ACHN (cell line): ENCODE results near the gene PABPN1L.

Source experiments
- DNase-seq: peaks from one replicate; pipeline ENCODE4 v3.0.0-alpha.2; 2015
- in situ Hi-C: cut with HindIII; loops from 2 replicates; pipeline ENCODE4 v1.10.0; 2017; ENCODE audit warnings: low sequenced_read_pairs, low pct_ligation_motif_present, low pct_unique_long_range_greater_than_20kb

PABPN1L gene

DNA sequence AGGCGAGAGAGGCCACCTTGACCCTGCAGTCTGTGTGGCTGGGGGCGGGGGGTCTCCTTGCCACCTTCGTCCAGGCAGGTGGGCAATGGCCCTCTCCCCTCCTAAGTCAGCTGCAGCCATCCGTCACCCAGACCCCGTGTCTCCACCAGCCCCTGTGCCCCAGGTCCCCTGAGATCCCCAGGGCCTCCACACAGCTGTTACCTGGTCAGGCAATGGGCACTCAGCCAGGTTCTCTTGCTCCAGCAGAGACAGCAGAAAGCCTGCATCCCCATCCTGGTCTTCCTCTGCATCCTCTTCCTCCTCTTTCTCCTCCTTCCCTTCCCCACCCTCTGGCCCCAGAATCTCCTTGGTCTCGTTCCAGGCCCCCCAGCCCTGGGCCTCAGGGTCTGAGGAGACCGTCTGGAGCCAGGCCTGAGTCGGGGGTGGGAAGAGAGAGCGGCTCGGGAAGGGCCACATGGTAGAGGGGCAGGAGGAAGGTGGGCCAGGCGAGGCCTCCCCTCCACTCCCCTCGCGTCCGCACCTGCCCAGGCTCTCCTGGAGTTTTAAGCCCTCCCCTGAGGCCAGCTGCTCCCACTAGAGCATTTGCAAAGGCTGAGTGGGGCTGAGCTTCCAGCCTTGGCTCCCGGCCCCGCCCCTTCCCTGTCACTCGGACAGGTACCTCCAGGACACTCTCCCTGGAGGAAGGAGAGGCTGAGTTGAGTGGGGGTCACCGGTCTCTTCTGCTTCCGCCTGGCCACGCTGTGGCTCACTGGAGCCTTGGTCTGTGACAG, at the start of gene PABPN1L:
Gene PABPN1L, minus strand, starts transcription at position 510 of the 770 bp plus-strand sequence. Its CDS starts 54 bp downstream, at position 456.
- no peak for DNase-seq
- in situ Hi-C loops = loop anchor here (25.0 kb wide), 1 partner anchor 104 kb away; no protein-coding TSS in a partner anchor

GRCh38 chr16:88915639-88916327, 49.3 kb upstream of the PABPN1L start:
- in situ Hi-C loops = no loop called here
- no peak for DNase-seq

DNA sequence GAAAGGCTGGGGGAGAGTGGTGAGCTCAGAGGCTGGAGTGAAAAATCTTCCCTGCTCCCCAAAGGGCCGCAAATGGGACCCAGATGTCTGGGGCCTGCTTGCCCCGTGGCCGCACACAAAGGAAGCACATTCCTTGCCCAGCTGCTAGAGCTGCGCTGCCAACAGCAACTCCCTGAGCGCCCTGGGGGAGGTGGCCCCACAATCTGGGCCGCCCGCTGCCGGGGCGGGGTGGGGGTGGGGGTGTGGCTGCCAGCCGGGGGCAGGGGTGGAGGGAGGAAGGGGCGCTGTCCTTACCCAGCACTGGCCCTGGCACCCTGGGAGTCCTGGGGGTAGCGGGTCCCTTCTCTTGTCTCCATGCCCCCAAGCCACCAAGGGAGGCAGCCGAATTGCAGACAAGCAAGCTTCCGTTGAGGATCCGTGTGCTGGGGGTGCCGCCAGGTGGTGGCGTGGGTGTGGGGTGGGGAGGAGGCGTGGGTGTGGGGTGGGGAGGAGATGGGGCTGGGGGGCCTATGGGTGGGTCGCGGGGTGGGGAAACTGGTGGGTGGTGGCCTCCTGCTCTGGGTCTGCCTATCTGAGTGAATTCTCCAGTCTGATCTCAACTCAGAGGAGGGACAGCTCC, 48.4 kb upstream of the PABPN1L start:
- no peak for DNase-seq
- in situ Hi-C loops = no loop called here

DNA sequence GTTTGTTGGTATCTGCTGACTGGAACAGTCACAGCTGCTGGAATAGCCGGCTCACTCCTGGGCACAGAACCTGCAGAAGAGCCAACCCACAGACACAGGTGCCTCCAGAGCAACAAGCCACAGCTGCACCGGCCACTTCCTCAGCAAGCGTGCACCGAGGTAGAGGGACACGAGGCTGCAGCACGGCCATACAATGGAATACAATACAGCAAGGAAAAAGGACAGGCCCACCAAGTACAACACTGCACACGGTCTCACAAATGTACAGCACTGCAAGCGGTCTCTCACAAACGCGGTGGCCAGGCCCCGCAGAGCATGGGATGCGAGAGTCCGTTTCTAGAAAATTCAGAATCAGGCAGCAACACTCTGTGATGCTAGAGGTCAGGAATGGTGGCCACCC, 47.4 kb upstream of the PABPN1L start:
- in situ Hi-C loops = no loop called here

GRCh38 chr16:88913001-88913612, 46.6 kb upstream of the PABPN1L start:
- in situ Hi-C loops = no loop called here

More for the DNA sequence above, 47.4 kb upstream of the PABPN1L start:
- DNase-seq = no peak

DNA sequence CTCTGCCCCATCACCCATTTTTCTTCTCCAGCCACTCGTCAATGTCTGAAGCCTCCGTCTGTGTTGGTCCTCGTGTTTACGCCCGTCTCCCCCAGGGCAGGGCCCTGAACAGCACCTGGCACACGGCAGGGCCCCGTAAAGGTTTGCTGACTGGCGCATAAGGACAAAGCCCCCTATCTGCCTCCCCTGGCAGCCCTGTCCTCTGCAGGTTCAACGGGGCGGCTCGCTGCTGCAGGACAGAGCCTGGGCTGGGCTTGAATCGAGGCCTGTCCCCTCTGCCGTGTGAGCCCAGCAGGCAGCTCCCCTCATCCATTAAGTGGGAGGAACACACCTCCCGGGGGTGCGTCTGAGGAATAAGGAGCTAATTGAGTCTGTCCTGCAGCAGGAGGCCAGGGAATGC, 46.1 kb upstream of the PABPN1L start:
- in situ Hi-C loops = no loop called here

More at GRCh38 chr16:88913001-88913612, 46.6 kb upstream of the PABPN1L start:
- DNase-seq = no peak

GRCh38 chr16:88911946-88912310, 45.5 kb upstream of the PABPN1L start:
- no peak for DNase-seq
- in situ Hi-C loops = no loop called here

More for the DNA sequence above, 46.1 kb upstream of the PABPN1L start:
- DNase-seq = no peak

DNA sequence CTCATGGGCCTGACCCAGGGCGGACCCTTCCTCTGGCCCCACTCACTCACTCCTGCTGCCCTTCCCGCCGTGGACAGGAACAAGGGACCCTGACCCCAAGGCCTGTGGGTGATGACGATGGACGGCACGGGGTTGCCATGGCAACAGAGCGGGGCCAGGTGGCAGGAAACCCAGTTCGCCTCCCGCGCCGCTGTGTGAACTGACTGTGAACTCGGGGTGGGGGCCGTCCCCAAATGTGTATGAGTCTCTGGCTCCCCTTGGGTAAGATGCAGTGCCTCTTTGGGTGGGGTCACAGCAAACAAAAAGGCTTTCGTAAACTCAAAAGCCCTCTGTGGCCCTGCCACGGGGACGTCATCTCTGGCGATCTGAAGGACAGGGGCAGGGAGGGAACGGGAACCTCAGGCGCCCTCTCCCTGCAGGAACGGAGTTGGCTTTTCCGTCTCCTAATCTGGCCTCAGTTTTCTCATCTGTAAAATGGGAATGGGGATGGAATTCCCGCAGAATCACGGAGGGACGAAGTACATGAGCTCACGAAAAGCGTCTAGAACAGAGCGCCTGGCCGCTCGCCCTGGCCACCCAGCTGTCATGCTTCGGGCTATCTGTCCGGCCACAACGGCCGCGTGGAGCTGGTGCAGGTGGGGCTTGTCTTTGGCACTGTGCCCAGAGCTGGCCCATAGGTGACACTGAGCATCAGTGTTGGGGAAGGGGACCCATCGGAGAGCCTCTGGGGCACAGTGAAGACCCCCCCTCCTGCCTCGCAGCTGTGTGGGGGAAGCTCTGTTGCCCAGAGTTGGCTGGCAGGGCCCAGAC, 44.9 kb upstream of the PABPN1L start:
- in situ Hi-C loops = no loop called here
- no peak for DNase-seq

GRCh38 chr16:88910284-88911135, 44.0 kb upstream of the PABPN1L start:
- in situ Hi-C loops = no loop called here
- no peak for DNase-seq

DNA sequence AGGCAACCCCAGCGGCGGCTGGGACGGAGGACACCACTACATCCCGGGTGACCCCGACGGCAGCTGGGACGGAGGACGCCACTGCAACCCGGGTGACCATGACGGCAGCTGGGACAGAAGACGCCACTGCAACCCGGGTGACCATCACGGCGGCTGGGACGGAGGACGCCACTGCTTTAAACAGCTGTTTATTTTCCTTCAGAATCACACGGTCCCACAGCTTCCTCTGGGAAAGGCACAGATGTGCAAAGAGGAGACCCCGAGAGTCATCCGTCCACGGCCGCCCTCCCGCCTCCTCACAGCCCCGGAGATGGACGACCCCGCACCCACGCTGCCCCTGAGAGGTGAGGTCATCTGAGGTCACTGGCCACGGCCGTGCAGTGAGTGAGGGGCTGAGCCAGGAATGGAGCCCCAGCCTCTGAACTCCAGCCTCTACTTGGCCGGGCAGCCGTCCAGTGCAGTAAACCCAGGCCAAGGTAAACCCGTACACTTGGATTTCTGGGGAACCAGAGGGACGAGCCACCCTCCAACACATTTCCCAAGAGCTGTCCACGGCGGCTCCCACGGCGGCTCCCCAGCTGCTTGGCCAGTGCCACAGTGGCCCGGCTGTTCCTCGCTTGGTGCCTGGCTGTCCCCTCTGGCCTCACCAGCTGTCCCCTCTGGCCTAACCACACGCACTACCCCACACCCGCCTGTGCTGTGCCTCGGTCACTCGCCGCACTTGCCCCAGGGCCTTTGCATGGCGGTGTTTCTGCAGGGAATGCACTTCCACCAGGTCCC, 43.2 kb upstream of the PABPN1L start:
- in situ Hi-C loops = no loop called here
- no peak for DNase-seq

DNA sequence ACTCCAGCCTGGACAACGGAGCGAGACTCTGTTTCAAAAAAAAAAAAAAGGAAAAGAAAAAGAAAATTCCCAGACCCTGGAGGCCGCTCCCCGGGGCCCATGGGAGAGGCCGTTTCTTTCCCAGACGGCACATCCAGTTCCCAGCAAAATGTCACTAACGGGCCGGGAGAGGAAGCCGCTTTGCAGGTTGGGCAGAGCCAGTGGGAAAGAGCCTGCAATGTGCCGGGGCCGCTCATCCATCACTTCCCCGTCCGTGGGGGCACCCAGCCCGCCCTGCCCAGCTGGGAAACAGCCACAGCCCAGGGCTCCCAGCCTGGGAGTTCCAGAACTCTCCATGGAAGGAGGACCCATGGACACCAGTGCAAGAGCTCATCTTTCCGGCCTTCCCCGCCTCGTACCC, 41.8 kb upstream of the PABPN1L start:
- in situ Hi-C loops = no loop called here
- DNase-seq = no peak

- peak; percentile 12 for DNase-seq
- in situ Hi-C loops = no loop called here
Measured at GRCh38 chr16:88907768-88908167, 41.3 kb upstream of the PABPN1L start.

DNA sequence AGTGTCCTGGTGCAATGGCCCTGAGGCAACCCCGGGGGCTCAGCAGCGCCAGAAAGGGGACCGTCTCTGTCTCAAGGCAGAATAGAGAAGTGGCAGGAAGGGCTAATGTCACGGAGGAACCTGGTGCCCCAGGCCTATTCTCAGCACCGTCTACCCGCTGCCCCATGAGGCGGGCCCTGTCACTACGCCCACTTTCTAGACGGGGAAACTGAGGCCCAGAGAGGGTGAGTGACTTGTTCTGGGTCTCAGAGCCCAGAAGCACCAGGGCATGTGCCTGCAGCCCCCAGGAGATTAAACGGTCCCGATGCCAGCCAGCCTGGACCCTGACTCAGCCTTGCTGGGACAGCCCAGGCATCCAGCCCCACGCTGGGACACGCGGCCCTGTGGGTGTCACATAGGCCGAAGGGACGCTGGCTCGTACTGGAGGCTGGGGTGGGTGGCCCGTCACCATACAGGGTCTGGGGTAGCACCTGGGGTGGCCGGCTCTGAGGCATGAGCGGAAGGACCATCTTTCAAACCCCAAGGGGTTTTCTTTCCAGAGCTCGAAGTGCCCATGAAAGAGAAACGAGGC, 40.2 kb upstream of the PABPN1L start:
- in situ Hi-C loops = no loop called here
- no peak for DNase-seq

- in situ Hi-C loops = no loop called here
- no peak for DNase-seq
Measured at GRCh38 chr16:88906020-88906419, 39.6 kb upstream of the PABPN1L start.

- in situ Hi-C loops = no loop called here
- no peak for DNase-seq
Measured at GRCh38 chr16:88905563-88905962, 39.1 kb upstream of the PABPN1L start.

- in situ Hi-C loops = no loop called here
- DNase-seq = no peak
Measured at GRCh38 chr16:88904676-88905365, 38.4 kb upstream of the PABPN1L start.
